Common myeloid progenitor, CD34-positive (primary cell): Measurements from ENCODE around the gene DTNBP1.
A peak's percentile ranks its signal among the peaks of the same experiment; 100 is the strongest.

Experiments used
- CTCF ChIA-PET: fragments of 350-600 bp; sonication (Branson Sonifier 250); formaldehyde crosslinking; loops from one replicate; lab custom pipeline; 2021; ENCODE audit warnings: antibody characterized with exemption; lab: Charles Lee
- POLR2A ChIA-PET: fragments of 350-600 bp; sonication (Branson Sonifier 250); formaldehyde crosslinking; loops from one replicate; lab custom pipeline; 2021; ENCODE audit warnings: antibody characterized with exemption; lab: Charles Lee
- DNase-seq, 3 donors: peaks; one replicate each; pipeline versions ENCODE4 v3.0.0 to v3.0.0-alpha.2; 2013
- H3K27ac ChIP-seq, 2 experiments: 1 replicate in 1 of 2; 2 replicates in 1 of 2; pipeline ENCODE4 v1.7.0; 2013; ENCODE audit warnings: inconsistent platforms in 2 of 2, low read length in 2 of 2, mild to moderate bottlenecking in 2 of 2, low read depth in 1 of 2, moderate library complexity in 1 of 2; ENCODE audit not compliant: severe bottlenecking in 2 of 2, insufficient read depth in 1 of 2, poor library complexity in 1 of 2
- H3K27me3 ChIP-seq, 5 experiments: replicated peaks in 2 of 5; 1 replicate in 3 of 5; 2 replicates in 2 of 5; pipeline versions ENCODE4 v1.6.1 to v1.7.0; 2013; ENCODE audit warnings: low read length in 4 of 5, mild to moderate bottlenecking in 2 of 5, moderate library complexity in 2 of 5, inconsistent platforms in 1 of 5; ENCODE audit not compliant: insufficient read depth in 5 of 5, control insufficient read depth in 4 of 5
- H3K36me3 ChIP-seq, 4 experiments: 1 replicate in 2 of 4; 2 replicates in 2 of 4; pipeline versions ENCODE4 v1.6.1 to v1.7.0; 2013; ENCODE audit warnings: low read length in 3 of 4, control low read depth in 1 of 4, mild to moderate bottlenecking in 1 of 4; ENCODE audit not compliant: control insufficient read depth in 4 of 4, insufficient read depth in 4 of 4
- H3K4me1 ChIP-seq, 4 experiments: 1 replicate in 3 of 4; 2 replicates in 1 of 4; pipeline versions ENCODE4 v1.6.1 to v1.7.1; 2013; ENCODE audit warnings: low read length in 3 of 4, mild to moderate bottlenecking in 3 of 4, control low read depth in 1 of 4, inconsistent platforms in 1 of 4, moderate library complexity in 1 of 4; ENCODE audit not compliant: control insufficient read depth in 4 of 4, insufficient read depth in 4 of 4; ENCODE audit errors: control extremely low read depth in 1 of 4
- H3K4me3 ChIP-seq, 7 experiments: 1 replicate in 4 of 7; 2 replicates in 3 of 7; pipeline versions ENCODE4 v1.5.1 to v1.7.0; 2013; ENCODE audit warnings: mild to moderate bottlenecking in 7 of 7, low read length in 6 of 7, moderate library complexity in 6 of 7, inconsistent platforms in 2 of 7, low read depth in 2 of 7, control low read depth in 1 of 7; ENCODE audit not compliant: insufficient read depth in 4 of 7, control insufficient read depth in 1 of 7; ENCODE audit errors: extremely low read depth in 1 of 7
- H3K9me3 ChIP-seq, 5 experiments: 1 replicate in 4 of 5; 2 replicates in 1 of 5; pipeline versions ENCODE4 v1.6.1 to v1.7.1; 2013; ENCODE audit warnings: low read length in 4 of 5, mild to moderate bottlenecking in 2 of 5, inconsistent platforms in 1 of 5, low read depth in 1 of 5, moderate library complexity in 1 of 5; ENCODE audit not compliant: control insufficient read depth in 4 of 5, insufficient read depth in 2 of 5; ENCODE audit errors: control extremely low read depth in 1 of 5
- WGBS: methylation state at CpG from one replicate; pipeline ENCODE4 v1.1.5; 2013; ENCODE audit not compliant: insufficient coverage; 5-methylcytosine and 5-hydroxymethylcytosine counted together

The DTNBP1 gene

GRCh38 chr6:15570171-15570570, 92.7 kb downstream of the DTNBP1 start:
- Histone ChIP-seq H3K9me3 (peaks cover 0 to 4% (median 2%) of the 10 kb centered on the region in 5 experiments), H3K4me1 (peaks cover 0 to under 1% (median 0%) of the 10 kb centered on the region in 4 experiments), H3K27ac (peak overlapping the region in 1 of 2 experiments; percentile 43), H3K4me3 (no peak overlapping the region), H3K27me3 (no peaks in the 10 kb centered on the region), H3K36me3 (peaks cover 0 to 23% (median 10%) of the 10 kb centered on the region in 4 experiments)
- 100% methylated on average over 2 of the region's 2 CpGs for WGBS
- POLR2A ChIA-PET = no interaction called here
- DNase-seq = no peak
- CTCF ChIA-PET = interaction anchor here (1.0 kb wide), 1 partner anchor 568 kb away, joined by 4 read pairs; no protein-coding TSS in a partner anchor

GRCh38 chr6:15569035-15569995, 93.5 kb downstream of the DTNBP1 start:
- POLR2A ChIA-PET = no interaction called here
- DNase-seq = no peak
- CTCF ChIA-PET = no interaction called here
- no peak overlapping the region for H3K4me3 ChIP-seq
- no peaks in the 10 kb centered on the region for H3K4me1 ChIP-seq
- H3K9me3 ChIP-seq = peaks cover 0 to 4% (median 2%) of the 10 kb centered on the region in 5 experiments
- WGBS = 94% methylated on average over 8 of the region's 17 CpGs
- H3K27ac ChIP-seq = peak overlapping the region in 1 of 2 experiments; percentile 71
- H3K27me3 ChIP-seq = no peaks in the 10 kb centered on the region
- peaks cover 0 to 21% (median 10%) of the 10 kb centered on the region in 4 experiments for H3K36me3 ChIP-seq

- POLR2A ChIA-PET = no interaction called here
- Histone ChIP-seq H3K4me1 (no peaks in the 10 kb centered on the region), H3K27me3 (no peaks in the 10 kb centered on the region), H3K36me3 (no peaks in the 10 kb centered on the region), H3K4me3 (no peak overlapping the region), H3K27ac (no peak overlapping the region), H3K9me3 (peaks cover 0 to 2% (median 0%) of the 10 kb centered on the region in 5 experiments)
- 100% methylated on average over 1 of the region's 1 CpG for WGBS
- DNase-seq = no peak
- CTCF ChIA-PET = no interaction called here
Observed at GRCh38 chr6:15562977-15563376, 99.9 kb downstream of the DTNBP1 start.

GRCh38 chr6:15561447-15562199, 101.2 kb downstream of the DTNBP1 start:
- WGBS = no CpG with 5 or more reads among the region's 3 CpGs
- ChIA-PET CTCF (no interaction called here), POLR2A (no interaction called here)
- DNase-seq = no peak
- H3K9me3 ChIP-seq = no peaks in the 10 kb centered on the region
- no peaks in the 10 kb centered on the region for H3K27me3 ChIP-seq
- no peak overlapping the region for H3K27ac ChIP-seq
- H3K4me1 ChIP-seq = no peaks in the 10 kb centered on the region
- H3K4me3 ChIP-seq = no peak overlapping the region
- H3K36me3 ChIP-seq = no peaks in the 10 kb centered on the region

- H3K4me3 ChIP-seq = no peak overlapping the region
- no peaks in the 10 kb centered on the region for H3K9me3 ChIP-seq
- H3K4me1 ChIP-seq = peaks cover 0 to 3% (median 3%) of the 10 kb centered on the region in 4 experiments
- H3K36me3 ChIP-seq = no peaks in the 10 kb centered on the region
- H3K27ac ChIP-seq = no peak overlapping the region
- CTCF ChIA-PET = no interaction called here
- no peak for DNase-seq
- H3K27me3 ChIP-seq = no peaks in the 10 kb centered on the region
- WGBS = no CpG with 5 or more reads among the region's 1 CpG
- POLR2A ChIA-PET = no interaction called here
Observed at GRCh38 chr6:15560713-15561112, 102.1 kb downstream of the DTNBP1 start.

- POLR2A ChIA-PET = interaction anchor here (0.8 kb wide), 1 partner anchor 50 kb away, joined by 4 read pairs; no protein-coding TSS in a partner anchor
- CTCF ChIA-PET = no interaction called here
- H3K27ac ChIP-seq = no peak overlapping the region
- no peak overlapping the region for H3K4me3 ChIP-seq
- peaks cover 0 to 12% (median 6%) of the 10 kb centered on the region in 4 experiments for H3K4me1 ChIP-seq
- H3K9me3 ChIP-seq = no peaks in the 10 kb centered on the region
- H3K36me3 ChIP-seq = no peaks in the 10 kb centered on the region
- H3K27me3 ChIP-seq = no peaks in the 10 kb centered on the region
- DNase-seq = no peak
Observed at GRCh38 chr6:15557174-15557573, 105.7 kb downstream of the DTNBP1 start.
